G401 (cell line): ENCODE results near the gene TFPI2. TPM values are rescaled to one million over a fixed set of nuclear protein-coding genes. Genes with fewer than 3 reads are reported as not detected.
"Not testable (repeated sequence)": the region's sequence is repeated elsewhere in the genome, so short reads cannot be mapped to it uniquely, and the experiment has no call there.

Experiments
- DNase-seq: peaks from one replicate; pipeline ENCODE4 v3.0.0-alpha.2; 2015; ENCODE audit warnings: low spot score
- in situ Hi-C: cut with HindIII; loops from 2 replicates; pipeline ENCODE4 v1.10.0; 2016; ENCODE audit warnings: low sequenced_read_pairs, mixed read lengths
- total RNA-seq: library from RNA; depleted of rRNA; stranded (reverse); fragments of >200 nt; shearing (Covaris generic); gene quantifications from 2 replicates; pipeline ENCODE4 v1.2.3, GENCODE V29; 2014; rRNA removed

TFPI2 gene
- total RNA-seq = 0.86 TPM in 1 of 2 replicates, not detected in the other

- no peak for DNase-seq
- in situ Hi-C loops = no loop called here
Measured at GRCh38 chr7:93890464-93891068, at the start of gene TFPI2. Gene TFPI2 (minus strand): TSS chr7:93890753. CDS start chr7:93890678, 75 bp downstream.

- in situ Hi-C loops = no loop called here
- DNase-seq = no peak
Measured at GRCh38 chr7:93938293-93938692, 47.7 kb upstream of the TFPI2 start.

- in situ Hi-C loops = no loop called here
- DNase-seq = no peak
Measured at GRCh38 chr7:93937818-93938217, 47.3 kb upstream of the TFPI2 start.

GRCh38 chr7:93935102-93935501 is 44.5 kb upstream of the TFPI2 start:
- DNase-seq = no peak
- in situ Hi-C loops = no loop called here

GRCh38 chr7:93933156-93933555 is 42.6 kb upstream of the TFPI2 start:
- DNase-seq = no peak
- in situ Hi-C loops = no loop called here

GRCh38 chr7:93931655-93932054 is 41.1 kb upstream of the TFPI2 start:
- in situ Hi-C loops = no loop called here
- no peak for DNase-seq

- in situ Hi-C loops = no loop called here
- DNase-seq = no peak
Measured at GRCh38 chr7:93927585-93927984, 37.0 kb upstream of the TFPI2 start.

GRCh38 chr7:93926800-93927199 is 36.2 kb upstream of the TFPI2 start:
- no peak for DNase-seq
- in situ Hi-C loops = no loop called here

GRCh38 chr7:93923942-93924341 is 33.4 kb upstream of the TFPI2 start:
- in situ Hi-C loops = no loop called here
- no peak for DNase-seq

- in situ Hi-C loops = no loop called here
- DNase-seq = no peak
Measured at GRCh38 chr7:93923296-93923695, 32.7 kb upstream of the TFPI2 start.

GRCh38 chr7:93921607-93922566 is 31.3 kb upstream of the TFPI2 start, which contains the start of gene GNG11:
Gene GNG11 (plus strand): TSS chr7:93921735. CDS start chr7:93922138, 403 bp downstream.
- in situ Hi-C loops = no loop called here
- DNase-seq = no peak

- DNase-seq = no peak
- in situ Hi-C loops = no loop called here
Measured at GRCh38 chr7:93921186-93921585, 30.6 kb upstream of the TFPI2 start.

- in situ Hi-C loops = no loop called here
- DNase-seq = no peak
Measured at GRCh38 chr7:93920496-93921182, 30.1 kb upstream of the TFPI2 start.

- in situ Hi-C loops, DNase-seq: not testable (repeated sequence)
Measured at GRCh38 chr7:93916315-93916714, 25.8 kb upstream of the TFPI2 start.

- DNase-seq, in situ Hi-C loops: not testable (repeated sequence)
Measured at GRCh38 chr7:93915888-93916287, 25.3 kb upstream of the TFPI2 start.

GRCh38 chr7:93915206-93915842 is 24.8 kb upstream of the TFPI2 start:
- DNase-seq, in situ Hi-C loops: not testable (repeated sequence)

GRCh38 chr7:93914581-93915066 is 24.1 kb upstream of the TFPI2 start:
- in situ Hi-C loops = no loop called here
- DNase-seq = no peak

GRCh38 chr7:93913197-93913596 is 22.6 kb upstream of the TFPI2 start:
- in situ Hi-C loops = no loop called here
- no peak for DNase-seq

GRCh38 chr7:93911661-93912060 is 21.1 kb upstream of the TFPI2 start:
- in situ Hi-C loops, DNase-seq: not testable (repeated sequence)
